AG04450 (cell line): ENCODE results near the gene RFX1. TPM values are rescaled to one million over a fixed set of nuclear protein-coding genes. Genes with fewer than 3 reads are reported as not detected.
A peak's percentile ranks its signal among the peaks of the same experiment; 100 is the strongest.

Experiments used
- CTCF ChIA-PET: fragments of 300-600, 350-600 bp; formaldehyde crosslinking; extraction: SDS; loops from one replicate; lab custom pipeline; 2022; ENCODE audit warnings: antibody characterized with exemption, inconsistent platforms; lab: Charles Lee
- POLR2A ChIA-PET: fragments of 350-600 bp; formaldehyde crosslinking; extraction: SDS; loops from one replicate; lab custom pipeline; 2021; ENCODE audit warnings: antibody characterized with exemption, inconsistent platforms; lab: Yijun Ruan, JAX
- DNase-seq: peaks from one replicate; pipeline ENCODE4 v3.0.0-alpha.2; 2011; ENCODE audit warnings: low read depth, low spot score
- H3K27ac ChIP-seq: one replicate; pipeline ENCODE4 v1.5.1; 2012; ENCODE audit warnings: low read depth, low read length, control low read depth
- H3K27me3 ChIP-seq: one replicate; pipeline ENCODE4 v1.6.0; 2012; ENCODE audit warnings: low read length; ENCODE audit not compliant: control insufficient read depth, insufficient read depth
- H3K4me3 ChIP-seq: 2 replicates; pipeline ENCODE4 v1.5.1; 2011; ENCODE audit warnings: mild to moderate bottlenecking, low read depth, low read length, control low read depth
- H3K9me3 ChIP-seq: 2 replicates; pipeline ENCODE4 v1.5.1; 2012; ENCODE audit warnings: low read length; ENCODE audit not compliant: control insufficient read depth, insufficient read depth
- polyA plus RNA-seq: library from polyadenylated mRNA; depleted of rRNA; stranded (reverse); fragments of >200 nt; gene quantifications from 2 replicates; pipeline ENCODE4 v1.2.3, GENCODE V29; 2011
- TF ChIP-seq, protein P1 (sequence below): IDR thresholded peaks from 2 replicates; pipeline ENCODE4 v1.5.1; 2011; ENCODE audit warnings: low read depth, low read length, control low read depth, inconsistent platforms

The RFX1 gene
- polyA plus RNA-seq, 1 experiment: 0.38 TPM

- DNase-seq: no peak
- Histone ChIP-seq H3K9me3 (no peaks in the 10 kb centered on the region; the same call in 1 of the 2 replicates), H3K4me3 (no peak overlapping the region), H3K27me3 (no peaks in the 10 kb centered on the region), H3K27ac (no peak overlapping the region)
- TF ChIP-seq, protein P1, sequence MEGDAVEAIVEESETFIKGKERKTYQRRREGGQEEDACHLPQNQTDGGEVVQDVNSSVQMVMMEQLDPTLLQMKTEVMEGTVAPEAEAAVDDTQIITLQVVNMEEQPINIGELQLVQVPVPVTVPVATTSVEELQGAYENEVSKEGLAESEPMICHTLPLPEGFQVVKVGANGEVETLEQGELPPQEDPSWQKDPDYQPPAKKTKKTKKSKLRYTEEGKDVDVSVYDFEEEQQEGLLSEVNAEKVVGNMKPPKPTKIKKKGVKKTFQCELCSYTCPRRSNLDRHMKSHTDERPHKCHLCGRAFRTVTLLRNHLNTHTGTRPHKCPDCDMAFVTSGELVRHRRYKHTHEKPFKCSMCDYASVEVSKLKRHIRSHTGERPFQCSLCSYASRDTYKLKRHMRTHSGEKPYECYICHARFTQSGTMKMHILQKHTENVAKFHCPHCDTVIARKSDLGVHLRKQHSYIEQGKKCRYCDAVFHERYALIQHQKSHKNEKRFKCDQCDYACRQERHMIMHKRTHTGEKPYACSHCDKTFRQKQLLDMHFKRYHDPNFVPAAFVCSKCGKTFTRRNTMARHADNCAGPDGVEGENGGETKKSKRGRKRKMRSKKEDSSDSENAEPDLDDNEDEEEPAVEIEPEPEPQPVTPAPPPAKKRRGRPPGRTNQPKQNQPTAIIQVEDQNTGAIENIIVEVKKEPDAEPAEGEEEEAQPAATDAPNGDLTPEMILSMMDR: no peak
- POLR2A ChIA-PET: interaction anchor here (0.7 to 1.8 kb wide), 4 partner anchors 9 to 95 kb away, joined by 3 to 14 read pairs (median 4); partner anchors contain the start of genes DCAF15 and RFX1
- CTCF ChIA-PET: no interaction called here
These were observed 44.1 kb downstream of the RFX1 start for GRCh38 chr19:13961826-13962698.

DNA sequence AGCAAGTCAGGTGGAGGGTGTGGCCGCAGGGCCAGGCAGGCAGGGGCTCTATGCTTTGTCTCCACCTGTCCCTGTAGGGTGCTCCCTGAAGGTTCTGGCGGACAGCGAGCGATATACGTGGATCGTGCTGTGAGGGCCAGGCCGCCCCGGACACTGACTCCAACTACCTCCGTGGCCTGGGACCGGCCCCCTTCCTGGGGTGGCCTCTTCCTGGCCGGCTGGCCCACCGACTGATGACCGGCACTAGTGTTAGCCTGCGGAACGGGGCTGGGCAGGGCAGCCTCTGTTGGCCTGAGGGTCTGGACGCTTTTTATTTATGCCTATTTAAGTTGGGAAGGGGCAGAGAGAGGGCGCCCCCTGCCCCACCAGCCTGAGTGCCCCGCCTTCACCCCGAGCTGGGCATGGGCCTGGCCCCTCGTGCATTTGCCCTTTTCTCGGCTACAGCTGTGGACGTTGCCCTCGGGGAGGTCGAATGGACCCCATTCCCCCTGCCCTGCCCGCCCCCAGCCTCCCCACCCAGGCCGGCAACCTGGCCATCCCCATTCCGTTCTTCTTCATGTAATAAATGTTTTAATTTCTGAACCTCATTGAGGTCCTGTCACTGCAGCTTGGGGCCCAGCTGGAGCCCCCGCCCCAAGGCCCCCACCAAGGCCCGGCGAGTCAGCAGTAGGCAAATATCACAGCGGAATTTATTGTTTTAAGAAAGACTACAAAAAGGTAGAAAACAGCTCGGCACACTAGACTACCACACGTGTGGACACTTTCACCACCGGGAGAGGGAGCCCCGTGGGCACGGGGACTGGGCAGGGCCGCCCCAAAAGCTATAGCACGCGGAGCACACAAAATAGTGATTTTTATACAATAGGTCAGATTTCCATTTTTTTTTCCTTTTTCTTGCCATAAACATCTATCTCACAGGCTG is 45.0 kb downstream of the RFX1 start:
- no peak for DNase-seq
- Histone ChIP-seq H3K9me3 (no peaks in the 10 kb centered on the region; the same call in 1 of the 2 replicates), H3K27ac (no peak overlapping the region), H3K27me3 (no peaks in the 10 kb centered on the region), H3K4me3 (no peak overlapping the region)
- ChIA-PET POLR2A (interaction anchor here (0.6 kb wide), 1 partner anchor 84 kb away, joined by 4 read pairs; no protein-coding TSS in a partner anchor), CTCF (interaction anchor here (0.6 kb wide), 2 partner anchors 40 to 767 kb away, joined by 4 to 7 read pairs; no protein-coding TSS in a partner anchor)
- TF ChIP-seq, protein P1: no peak

GRCh38 chr19:13959962-13960862 is 45.9 kb downstream of the RFX1 start:
- H3K27me3 ChIP-seq: no peaks in the 10 kb centered on the region
- H3K9me3 ChIP-seq: no peaks in the 10 kb centered on the region; the same call in 1 of the 2 replicates
- no peak overlapping the region for H3K27ac ChIP-seq
- POLR2A ChIA-PET: interaction anchor here (0.6 kb wide), 2 partner anchors 84 to 163 kb away, joined by 4 read pairs; no protein-coding TSS in a partner anchor
- no peak for DNase-seq
- H3K4me3 ChIP-seq: no peak overlapping the region
- CTCF ChIA-PET: no interaction called here
- TF ChIP-seq, protein P1: peak; percentile 30

- Histone ChIP-seq H3K27ac (no peak overlapping the region), H3K4me3 (no peak overlapping the region), H3K27me3 (no peaks in the 10 kb centered on the region), H3K9me3 (no peaks in the 10 kb centered on the region; the same call in 1 of the 2 replicates)
- ChIA-PET CTCF (no interaction called here), POLR2A (interaction anchor here (0.6 kb wide), 1 partner anchor 164 kb away, joined by 4 read pairs; no protein-coding TSS in a partner anchor)
- TF ChIP-seq, protein P1: no peak
- DNase-seq: no peak
These were observed 46.8 kb downstream of the RFX1 start for GRCh38 chr19:13959141-13959961.
